ENCODE measurements around the gene ITIH4.

Gene ITIH4

GRCh38 chr3:52763466-52763865, 67.0 kb downstream of the ITIH4 start:
- FAIRE-seq = no peak
- TF ChIP-seq POLR2A (IDR thresholded peaks at IDR 0.05; ENCODE audit: low read depth, low read length) (no peak), PAX5 (IDR thresholded peaks at IDR 0.05; ENCODE audit: insufficient read depth, low read length, severe bottlenecking) (no peak), POU2F2 (IDR thresholded peaks at IDR 0.05; ENCODE audit: low read depth, low read length) (no peak), SPI1 (IDR thresholded peaks at IDR 0.05; ENCODE audit: low read depth, low read length) (no peak), POLR2AphosphoS5 (IDR thresholded peaks at IDR 0.05; ENCODE audit: low read depth, low read length) (no peak)
- DNase-seq (ENCODE audit: insufficient read length, low spot score) = no peak
